OCI-M2 (cell line): Measurements from ENCODE around the gene OPN1MW2.
"Not testable (repeated sequence)": the region's sequence is repeated elsewhere in the genome, so short reads cannot be mapped to it uniquely, and the experiment has no call there.

Experiments
- DNase-seq: peaks from one replicate; lab custom pipeline; 2025; ENCODE audit not compliant: unreplicated experiment; lab: John Stamatoyannopoulos, UW

Gene OPN1MW2

DNA sequence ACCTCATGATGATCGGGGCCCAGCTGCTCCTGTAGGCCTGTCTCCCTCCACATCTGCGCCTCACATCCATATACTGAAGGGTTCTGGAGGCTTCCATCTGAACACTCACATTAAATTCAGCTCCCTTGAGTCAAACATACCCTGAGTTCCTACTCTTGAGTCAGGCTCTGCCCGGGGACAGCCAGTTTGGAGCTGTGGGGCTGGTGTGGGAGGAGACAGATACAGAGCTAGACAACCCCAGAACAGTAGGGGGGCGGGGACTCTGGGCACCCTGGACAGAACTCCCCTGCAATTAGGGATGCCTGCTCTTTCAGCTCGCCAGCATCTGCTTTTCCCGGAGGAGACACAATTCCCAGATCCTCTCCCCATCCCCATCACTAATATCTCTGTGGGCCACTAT, 43.5 kb downstream of the OPN1MW2 start:
- DNase-seq = not testable (repeated sequence)

- not testable (repeated sequence) for DNase-seq
Measured at GRCh38 chrX:154269245-154269644, 49.7 kb downstream of the OPN1MW2 start.
